Stimulated activated CD8-positive, alpha-beta memory T cell treated with anti-CD3 and anti-CD28 coated beads, Interleukin-7, amount 100 ng/mL, for 1 hour (primary cell): ENCODE measurements around the gene EPPIN.

Experiments used
- DNase-seq, 2 donors: peaks; one replicate each; pipeline ENCODE4 v3.0.0-alpha.2; 2020; ENCODE audit warnings: low read depth in 2 of 2

The EPPIN gene

DNA sequence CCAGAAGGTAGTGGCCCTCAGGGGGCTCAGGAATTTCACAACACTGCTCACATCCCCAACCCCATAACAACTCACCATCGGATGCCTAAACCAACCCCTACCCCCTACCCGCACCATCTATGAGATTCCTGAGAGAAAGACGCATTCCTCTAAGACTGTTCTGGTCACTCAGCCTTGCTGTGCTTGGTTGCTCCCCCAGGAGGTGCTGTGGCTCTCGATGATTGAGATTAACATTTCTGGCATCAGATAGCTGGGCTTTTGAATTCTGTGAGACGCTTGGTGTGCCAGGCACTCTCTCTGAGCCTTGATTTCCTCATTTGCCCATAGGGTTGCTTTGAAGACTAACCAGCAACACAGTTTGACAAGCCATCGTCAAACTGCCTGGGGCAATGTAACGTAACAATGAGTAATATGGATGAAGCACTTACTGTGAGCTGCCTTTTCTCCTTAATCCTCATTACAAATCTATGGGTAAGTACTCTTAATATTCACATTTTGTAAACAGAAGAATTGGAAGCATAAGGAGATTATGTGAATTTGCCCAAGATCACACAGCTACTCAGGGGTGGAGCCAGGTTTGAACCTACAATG is 8.9 kb downstream of the EPPIN start:
- no peak for DNase-seq

GRCh38 chr20:45527294-45527693 is 19.9 kb downstream of the EPPIN start:
- DNase-seq: no peak

DNA sequence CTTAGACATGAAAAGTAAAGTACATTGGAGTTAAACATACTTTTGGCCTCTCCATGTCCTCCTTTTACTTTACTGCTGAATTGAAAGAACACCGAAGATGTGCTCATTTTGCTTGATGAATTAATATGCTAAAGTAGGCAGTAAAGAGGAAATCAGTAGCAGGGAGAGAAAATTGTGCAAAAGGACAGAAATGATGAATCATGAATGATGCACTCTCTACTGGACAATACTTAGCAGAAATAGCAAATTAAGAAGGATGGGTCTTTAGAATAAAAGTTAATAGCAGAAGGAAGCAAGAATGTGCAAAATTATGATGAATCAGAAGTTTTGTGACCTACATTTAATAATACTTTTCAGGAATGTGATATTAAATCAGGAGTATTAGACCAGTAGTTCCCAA is 23.4 kb downstream of the EPPIN start:
- DNase-seq: no peak

DNA sequence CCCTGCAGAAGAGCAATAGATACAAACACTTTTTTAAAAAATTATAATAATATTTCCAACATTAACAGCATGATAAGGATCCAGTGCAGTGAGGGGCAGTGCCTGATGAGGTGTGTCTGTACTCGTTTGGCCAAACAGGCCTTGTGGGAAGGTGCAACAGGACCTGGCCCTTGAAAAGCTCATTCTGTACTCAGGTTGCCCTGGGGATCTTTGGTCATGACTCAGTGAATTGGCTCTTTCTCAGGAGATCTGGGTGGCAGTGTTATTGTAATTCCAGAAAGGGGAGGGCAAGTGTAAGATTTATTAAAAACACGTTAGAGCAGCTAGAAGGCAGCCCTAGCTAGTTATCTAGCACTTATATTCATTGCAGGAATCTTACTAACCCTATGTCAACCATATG is 28.9 kb downstream of the EPPIN start:
- DNase-seq: no peak

DNA sequence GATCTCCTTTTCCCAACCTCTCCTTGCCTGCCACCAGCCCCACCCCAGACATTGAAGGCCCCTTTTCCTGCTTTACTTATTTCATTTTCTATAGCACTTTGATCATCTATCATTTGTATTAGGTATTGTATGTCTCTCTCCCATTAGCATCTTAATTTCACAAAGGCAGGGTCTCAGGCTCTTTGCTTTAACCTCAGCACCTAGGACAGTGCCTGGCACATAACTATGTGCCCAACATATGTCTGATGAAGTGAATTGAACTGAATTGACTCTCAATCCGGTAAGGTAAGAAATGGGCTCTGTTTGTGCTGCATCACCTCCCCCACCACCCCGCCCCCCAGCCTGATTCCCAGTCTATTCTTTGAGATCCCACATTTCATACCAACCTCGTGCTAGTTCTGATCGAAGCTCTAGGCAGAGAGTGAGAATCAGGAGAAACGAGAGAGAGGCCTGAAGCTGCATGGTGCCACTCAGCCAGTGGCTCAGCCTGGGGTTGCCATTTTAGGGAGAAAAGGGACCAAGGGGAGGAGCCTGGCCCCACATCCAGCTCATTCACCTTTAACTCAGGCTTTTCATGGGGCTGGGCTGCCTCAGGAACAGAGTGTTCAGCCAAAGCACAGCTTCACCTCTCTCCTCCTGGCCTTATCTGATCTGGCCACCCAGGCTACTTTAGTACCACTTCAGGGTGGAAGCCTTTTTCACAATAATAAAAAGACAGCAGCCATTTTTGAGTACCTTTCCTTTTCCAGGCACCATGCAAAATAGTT is 31.9 kb downstream of the EPPIN start, which contains the start of gene SPINT3:
Gene SPINT3, minus strand, starts transcription at position 476 of the 767 bp plus-strand sequence. Its CDS starts 14 bp downstream, at position 462.
- DNase-seq: no peak

- no peak for DNase-seq
These were observed 36.8 kb downstream of the EPPIN start for GRCh38 chr20:45510242-45510862.

DNA sequence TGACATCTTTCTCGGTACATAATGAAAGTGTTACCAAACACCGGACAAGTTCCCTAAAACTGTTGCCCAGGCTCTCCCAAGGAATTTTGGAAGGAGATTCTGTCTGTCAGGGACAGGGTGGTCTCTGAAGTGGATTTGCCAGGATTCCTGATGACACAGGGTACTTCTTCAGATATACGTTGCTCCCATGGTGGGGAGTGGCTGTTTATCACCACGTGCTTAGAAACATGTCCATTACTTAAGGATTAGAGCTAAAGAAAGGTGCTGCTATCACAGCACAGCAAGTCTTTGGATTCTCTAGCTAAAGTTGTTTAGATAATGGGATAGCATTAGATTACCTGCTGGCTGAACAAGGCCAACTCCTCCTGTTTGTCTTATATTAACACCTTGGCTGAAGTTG is 38.1 kb downstream of the EPPIN start:
- DNase-seq: no peak

GRCh38 chr20:45508068-45508886 is 38.9 kb downstream of the EPPIN start:
- DNase-seq: no peak

DNA sequence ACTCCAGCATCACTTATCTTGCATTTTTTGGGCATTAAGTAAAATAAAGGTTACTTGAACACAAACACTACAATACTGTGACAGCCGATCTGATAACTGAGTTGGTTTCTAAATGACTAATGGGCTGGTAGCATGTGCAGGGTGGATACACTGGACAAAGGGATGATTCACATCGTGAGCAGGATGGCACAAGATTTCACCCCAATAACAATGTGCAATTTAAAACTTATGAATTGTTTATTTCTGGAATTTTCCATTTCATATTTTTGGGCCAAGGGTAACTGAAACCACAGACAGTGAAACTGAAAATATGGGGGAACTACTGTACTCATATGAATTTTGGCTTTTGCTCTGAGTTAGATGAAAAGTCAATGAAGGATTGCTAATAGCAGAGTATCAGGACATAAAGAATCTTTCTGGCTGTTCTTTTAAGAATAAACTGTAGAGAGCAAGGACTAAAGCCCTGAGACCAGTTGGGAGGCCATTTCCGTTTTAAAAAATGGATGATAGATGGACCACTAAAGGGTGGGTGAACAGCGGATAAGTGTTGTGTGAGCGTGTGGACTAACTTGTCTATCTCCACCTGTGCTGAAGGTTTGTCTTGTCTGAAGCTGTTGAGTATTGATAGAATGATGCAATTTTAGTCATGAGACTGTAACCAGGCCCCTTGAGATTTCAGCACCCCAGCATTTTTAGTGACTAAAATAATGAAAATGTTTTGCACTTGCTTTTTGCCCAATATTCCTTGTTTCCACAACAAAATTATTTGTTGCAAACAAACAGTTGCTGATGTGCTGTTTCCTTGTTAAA is 40.0 kb downstream of the EPPIN start:
- no peak for DNase-seq

GRCh38 chr20:45506398-45506797 is 40.8 kb downstream of the EPPIN start:
- DNase-seq: no peak

- no peak for DNase-seq
These were observed 43.8 kb downstream of the EPPIN start for GRCh38 chr20:45503403-45503802.

- DNase-seq: no peak
These were observed 44.6 kb downstream of the EPPIN start for GRCh38 chr20:45502561-45502960.

- DNase-seq: no peak
These were observed 45.6 kb downstream of the EPPIN start for GRCh38 chr20:45501600-45501999.

DNA sequence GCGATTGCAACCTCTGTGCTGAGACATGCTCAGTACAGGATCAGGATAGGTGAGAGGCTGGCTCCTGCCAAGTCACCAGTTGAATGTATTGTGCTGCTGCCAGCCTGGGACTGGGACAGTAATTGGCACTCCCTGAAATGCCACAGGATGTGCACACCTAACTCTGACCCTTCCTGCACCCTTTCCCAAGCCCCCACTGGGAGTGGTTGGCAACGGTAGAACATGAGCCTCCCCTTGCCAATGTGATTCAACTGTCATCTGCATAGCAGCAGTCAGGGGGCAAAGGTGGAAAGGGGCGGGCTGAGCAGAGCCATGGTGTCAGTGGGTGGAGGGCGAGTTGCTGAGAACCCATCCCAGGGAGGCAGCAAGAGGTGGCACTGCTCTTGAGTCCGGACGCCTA is 47.2 kb downstream of the EPPIN start:
- DNase-seq: no peak

- DNase-seq: no peak
These were observed 49.2 kb downstream of the EPPIN start for GRCh38 chr20:45497971-45498494.

GRCh38 chr20:45496166-45496565 is 51.0 kb downstream of the EPPIN start:
- no peak for DNase-seq

GRCh38 chr20:45495501-45495941 is 51.7 kb downstream of the EPPIN start:
- no peak for DNase-seq
